ENCODE results near the gene KANK4.

- TF ChIP-seq CTCF (IDR thresholded peaks at IDR 0.05) (no peak), POLR2A (IDR thresholded peaks at IDR 0.05) (no peak)
Measured at GRCh38 chr1:62308606-62309005, 10.6 kb downstream of the KANK4 start.
